Measurements from ENCODE around the gene CD99L2.

Gene CD99L2

DNA sequence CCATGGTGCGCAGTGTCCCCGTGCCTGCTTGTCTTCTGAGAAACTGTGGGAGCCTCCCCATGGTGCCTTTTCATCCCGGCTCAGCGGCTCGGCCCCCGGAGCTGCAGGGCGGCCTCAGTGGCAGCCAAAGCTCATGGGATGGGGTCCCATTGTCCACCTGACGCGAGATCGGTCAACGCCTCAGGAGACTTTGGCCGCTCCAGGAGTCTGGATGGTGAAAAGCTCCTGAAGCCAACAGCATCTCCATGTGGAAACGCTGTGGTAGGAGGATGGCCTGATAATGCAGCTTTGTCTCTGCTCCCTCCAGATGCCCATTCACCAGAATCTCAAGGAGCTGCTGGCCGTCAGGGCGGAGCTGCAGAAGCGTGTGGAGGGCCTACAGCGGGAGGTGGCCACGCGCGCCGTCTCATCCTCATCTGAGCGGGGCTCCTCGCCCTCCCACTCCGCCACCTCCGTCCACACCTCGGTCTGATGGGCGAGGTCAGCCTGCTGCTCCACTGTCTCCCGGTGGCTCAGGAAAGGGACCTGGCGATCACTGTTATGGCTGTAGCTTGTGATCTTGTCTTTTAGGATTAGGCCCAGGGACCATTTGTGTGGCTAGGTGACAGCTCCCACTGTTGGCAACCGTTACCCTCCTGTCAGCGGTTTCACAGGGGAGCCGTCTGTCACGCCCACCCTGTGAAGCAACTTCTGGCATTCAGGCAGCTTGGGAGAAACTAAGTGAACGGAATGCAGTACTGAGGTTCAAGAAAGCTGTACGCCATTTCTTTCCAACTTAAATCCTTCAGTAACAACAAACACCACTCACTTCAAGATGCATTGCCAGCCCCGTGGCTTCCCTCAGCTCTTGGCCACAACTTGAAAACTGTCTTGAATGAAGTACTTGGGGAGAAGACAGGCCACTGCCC lies 136.0 kb downstream of the CD99L2 start:
- no peak for DNase-seq (ENCODE audit: low spot score)

DNA sequence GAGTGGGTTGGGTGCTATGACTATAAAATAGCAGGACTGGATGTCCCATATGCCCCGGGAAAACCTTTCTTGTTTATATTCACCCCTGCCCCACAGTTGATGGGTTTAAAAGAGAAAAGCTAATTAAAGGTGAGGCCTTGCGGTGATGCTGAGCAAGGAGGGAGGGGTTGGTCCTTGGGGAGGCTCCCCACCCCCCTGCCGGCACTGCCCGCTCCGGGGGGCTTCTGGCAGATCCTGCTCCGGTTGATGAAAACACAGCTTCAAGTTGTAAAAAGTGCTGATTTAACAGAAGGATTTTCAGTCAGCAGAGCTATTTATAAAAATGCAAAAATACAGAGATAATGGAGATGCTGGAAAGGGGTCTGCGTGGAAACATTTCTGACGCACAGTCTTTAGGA lies 136.7 kb downstream of the CD99L2 start:
- no peak for DNase-seq (ENCODE audit: low spot score)

DNA sequence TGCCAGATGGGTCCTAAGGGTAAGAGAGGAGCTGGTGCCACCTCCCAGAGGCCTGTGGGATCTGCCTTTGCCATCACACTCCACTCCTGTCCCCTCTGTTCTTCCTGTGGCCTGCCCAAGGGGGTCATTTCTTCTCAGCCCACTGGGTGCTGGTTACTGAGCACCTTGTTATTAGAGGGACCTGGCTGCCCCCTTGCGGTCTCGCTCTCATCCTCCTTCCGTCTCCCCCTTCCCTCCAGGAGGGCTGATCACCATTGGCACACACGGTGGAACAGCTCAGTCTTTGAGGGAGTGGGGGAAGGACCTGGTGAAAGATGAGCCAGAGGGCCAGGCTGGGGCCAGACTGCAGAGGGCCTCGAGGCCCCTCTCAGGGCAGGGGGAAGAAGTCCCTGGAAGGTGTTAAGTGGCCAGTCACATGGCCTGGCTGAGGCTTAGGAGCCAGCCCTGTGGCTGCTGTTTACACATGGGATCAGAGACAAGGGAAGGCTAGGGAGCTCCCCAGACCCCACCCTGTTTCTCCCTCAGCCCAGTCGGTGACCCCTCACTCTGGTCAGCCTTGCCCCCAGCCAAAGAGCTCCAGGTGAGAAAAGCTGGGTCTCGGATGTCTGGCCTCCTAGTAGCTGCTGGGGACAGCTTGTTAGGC lies 137.2 kb downstream of the CD99L2 start:
- DNase-seq (ENCODE audit: low spot score): no peak

DNA sequence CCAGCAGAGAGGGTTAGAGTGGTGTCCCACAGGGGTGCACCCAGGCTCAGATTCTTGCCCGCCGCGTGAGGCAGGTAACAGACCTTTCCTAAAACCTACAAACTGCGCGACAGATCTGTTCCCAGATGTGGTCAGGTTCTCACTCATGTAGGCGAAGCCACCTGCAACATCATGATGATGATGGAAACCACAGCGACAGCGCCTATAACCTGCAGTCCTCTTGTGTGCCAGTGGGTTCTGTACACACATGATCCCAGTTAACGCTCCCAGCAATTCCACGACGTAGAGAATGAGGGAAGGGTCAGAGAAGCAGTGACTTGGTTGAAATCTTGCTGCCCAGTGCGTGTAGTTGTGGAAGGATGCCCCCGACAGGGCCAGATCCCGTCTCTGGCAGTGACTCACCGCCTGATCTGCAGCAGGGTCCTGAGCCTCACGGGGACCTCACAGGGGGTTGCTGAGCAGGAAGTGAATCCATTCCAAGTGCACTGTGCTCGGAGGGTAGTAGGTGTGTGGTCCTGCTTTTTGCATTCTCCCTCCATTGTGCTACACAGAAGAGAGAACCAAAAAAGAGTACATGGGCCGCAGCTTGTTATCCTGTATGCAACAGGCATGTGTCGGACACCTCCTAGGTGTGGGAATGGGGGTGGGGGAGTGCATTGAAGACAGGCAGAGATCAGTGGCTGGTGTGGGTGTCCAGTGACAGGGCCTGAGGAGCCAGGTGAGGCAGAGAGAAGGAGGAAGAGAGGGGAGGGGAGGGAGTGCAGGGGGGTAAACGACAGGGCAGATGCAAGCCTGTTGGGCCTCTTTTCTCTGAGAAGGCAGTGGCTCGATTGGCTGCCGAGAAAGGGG lies 138.7 kb downstream of the CD99L2 start:
- DNase-seq (ENCODE audit: low spot score): no peak

DNA sequence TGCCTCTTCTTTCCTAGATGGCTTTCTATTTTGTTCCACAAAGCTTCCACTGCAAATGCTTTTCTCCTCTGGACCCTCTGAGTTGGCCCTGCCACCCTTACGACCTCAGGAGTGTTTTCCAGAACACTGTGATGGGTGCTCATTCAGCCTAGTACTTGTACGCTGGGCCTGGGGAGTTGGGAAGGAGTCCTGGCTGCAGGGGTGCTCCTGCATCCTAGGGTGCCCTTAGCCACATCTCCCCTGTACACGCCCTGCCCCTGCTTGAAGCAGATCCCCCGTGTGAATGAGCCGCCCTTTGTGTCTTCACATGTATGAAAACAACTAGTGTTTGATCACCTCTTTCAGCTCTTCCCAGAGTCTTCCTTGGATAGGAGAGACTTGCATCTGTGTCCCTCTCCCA lies 141.1 kb downstream of the CD99L2 start:
- no peak for DNase-seq (ENCODE audit: low spot score)

DNA sequence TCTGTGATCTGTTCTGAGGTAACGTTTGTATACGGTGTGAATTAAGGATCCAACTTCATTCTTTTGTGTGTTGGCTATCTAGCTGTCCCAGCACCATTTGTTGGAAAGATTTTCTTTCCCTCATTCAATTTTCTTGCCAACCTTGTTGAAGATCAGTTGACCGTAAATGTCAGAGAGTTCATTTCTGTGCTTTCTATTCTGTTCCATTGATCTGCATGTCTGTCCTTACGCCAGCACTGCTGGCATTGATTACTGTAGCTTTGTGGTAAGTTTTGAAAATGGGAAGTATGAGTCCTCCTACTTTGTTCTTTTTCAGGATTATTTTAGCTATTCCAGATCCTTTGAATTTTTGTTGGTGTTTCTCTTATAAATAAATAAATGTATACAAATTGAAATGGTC lies 144.5 kb downstream of the CD99L2 start:
- no peak for DNase-seq (ENCODE audit: low spot score)

DNA sequence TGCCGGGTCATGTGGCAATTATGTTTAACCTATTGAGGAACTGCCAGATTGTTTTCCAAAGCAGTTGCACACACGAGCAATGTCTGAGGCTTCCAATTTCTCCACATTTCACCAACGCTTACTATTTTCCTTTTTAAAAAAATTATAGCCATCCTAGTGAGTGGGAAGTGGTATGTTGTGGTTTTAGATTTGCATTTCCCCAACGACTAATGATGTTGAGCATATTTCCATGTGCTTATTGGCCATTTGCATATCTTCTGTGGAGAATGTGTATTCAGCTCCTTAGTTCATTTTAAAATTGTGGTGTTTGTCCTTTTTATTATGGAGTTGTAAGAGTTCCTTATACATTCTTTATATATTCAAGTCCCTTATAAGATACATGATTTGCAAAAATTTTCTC lies 145.1 kb downstream of the CD99L2 start:
- DNase-seq (ENCODE audit: low spot score): no peak

DNA sequence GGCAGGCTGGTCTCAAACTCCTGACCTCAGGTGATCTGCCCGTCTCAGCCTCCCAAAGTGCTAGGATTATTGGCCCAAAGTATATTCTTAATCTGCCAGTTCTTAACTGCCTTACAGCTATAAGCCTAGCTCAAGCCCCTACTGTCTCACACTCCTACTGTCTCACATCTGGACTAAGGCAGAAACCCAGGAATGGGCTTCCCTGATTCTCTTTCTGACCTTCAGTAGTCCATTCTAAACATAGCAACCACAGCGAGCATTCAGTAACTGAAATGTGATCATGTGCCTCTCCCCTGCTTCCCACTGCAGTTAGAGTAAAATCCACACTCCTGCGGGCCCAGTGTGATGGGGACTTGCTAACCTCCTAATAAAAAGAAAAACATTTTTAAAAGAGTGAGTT lies 146.3 kb downstream of the CD99L2 start:
- DNase-seq (ENCODE audit: low spot score): no peak

DNA sequence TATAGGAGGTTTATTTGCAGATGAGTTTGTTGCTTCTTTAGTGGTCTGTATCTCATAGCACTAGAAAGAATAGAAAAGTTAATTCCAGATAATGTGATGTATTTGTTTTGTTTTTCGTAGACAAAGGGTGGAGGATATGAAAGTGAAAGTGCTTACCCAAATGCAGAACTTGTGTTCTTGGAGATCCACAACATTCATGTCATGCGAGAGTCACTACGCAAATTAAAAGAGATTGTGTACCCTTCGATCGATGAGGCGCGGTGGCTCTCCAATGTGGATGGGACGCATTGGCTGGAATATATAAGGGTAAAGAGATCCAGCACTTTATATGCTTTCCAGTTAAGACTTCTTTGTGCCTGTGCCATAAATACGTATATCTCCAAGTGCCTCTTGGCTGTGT lies 162.0 kb downstream of the CD99L2 start:
- DNase-seq (ENCODE audit: low spot score): no peak

DNA sequence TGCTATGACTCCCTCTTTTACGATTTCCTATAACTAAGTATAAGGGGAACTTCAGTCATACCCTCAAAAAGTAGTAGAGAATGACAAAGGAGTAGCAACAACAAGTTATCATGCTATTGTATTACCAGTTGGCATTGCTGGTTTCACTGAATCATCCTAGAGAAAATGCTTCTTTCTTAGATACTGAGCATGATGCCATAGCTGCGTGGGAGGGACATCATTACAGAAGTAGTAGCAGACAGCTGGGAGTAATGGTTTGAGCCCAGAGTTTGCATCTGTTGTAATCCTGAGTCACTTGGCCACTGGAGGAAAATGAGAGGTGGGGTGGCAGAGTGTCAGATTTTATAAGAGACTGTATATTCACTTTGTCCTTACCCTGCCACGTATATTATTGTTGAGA lies 166.7 kb downstream of the CD99L2 start:
- no peak for DNase-seq (ENCODE audit: low spot score)

DNA sequence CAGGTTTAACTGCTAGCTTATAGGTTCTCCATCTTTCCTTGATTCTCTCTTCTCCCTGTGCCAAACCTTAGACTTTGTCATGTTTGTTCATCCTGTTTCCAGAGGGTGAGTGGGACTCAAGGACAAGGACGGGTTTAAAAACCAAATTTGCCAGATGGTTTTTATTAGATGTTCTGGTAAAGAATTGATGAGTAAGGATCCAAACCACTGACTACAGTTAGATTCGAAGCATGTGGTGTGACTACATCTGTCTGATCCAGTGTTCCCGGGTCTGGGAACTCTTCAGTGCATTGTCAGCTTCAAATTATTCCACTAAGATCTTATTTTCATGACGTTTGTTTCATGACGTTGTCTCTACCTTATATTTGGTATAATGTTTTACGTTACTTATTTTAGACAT lies 167.7 kb downstream of the CD99L2 start:
- DNase-seq (ENCODE audit: low spot score): no peak

DNA sequence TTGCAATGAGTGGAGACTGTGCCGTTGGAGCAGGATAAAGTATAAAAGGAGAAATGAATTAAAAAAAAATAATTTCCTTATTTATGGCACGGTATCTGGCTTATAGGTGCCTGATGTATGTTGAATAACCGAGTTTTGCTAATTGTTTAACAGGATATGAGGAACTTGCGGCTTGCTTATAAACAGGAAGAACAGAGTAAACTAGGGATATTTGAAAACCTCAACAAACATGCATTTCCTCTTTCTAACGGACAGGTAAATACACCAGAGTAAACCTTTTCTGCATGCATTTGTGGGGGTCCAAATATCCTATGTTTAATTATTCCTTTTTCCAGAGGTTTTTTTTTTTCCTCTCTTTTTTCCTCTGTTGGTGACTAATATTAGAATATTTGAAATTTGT lies 168.5 kb downstream of the CD99L2 start:
- no peak for DNase-seq (ENCODE audit: low spot score)

DNA sequence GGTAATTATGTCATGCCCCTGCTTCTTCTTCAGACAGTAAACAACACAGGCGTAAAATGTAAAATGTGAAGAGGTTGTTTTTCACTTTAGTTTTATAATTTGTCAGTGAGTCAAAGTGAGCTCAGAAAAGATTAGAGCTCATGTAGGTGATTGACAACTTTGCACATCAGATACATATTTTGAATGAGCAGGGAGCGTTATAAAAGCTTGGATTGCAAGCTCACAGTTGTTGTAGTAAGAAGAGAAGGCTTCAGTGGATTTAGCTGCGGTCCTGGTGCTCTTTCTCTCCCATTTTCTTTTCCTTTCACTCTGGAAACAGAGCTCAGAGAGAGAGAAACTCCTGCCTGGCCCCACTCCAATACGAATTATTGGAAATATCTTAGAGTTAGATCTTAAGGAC lies 178.8 kb downstream of the CD99L2 start:
- DNase-seq (ENCODE audit: low spot score): no peak

All from ecto neural progenitor cell (in vitro differentiated cells).